TTC549 (cell line): ENCODE measurements around the gene SF3B2.
"Not testable (repeated sequence)": the region's sequence is repeated elsewhere in the genome, so short reads cannot be mapped to it uniquely, and the experiment has no call there.

Source experiments
- FAIRE-seq: peaks from 2 replicates; lab custom pipeline; 2012; peaks lifted over from hg19 to GRCh38; lab: Jason Lieb, UNC

The SF3B2 gene

GRCh38 chr11:66112041-66112491 lies 59.9 kb downstream of the SF3B2 start:
- FAIRE-seq: no peak

GRCh38 chr11:66112601-66113499 lies 60.7 kb downstream of the SF3B2 start:
- no peak for FAIRE-seq

- not testable (repeated sequence) for FAIRE-seq
These were observed 62.8 kb downstream of the SF3B2 start for GRCh38 chr11:66114957-66115356.

- FAIRE-seq: no peak
These were observed 63.6 kb downstream of the SF3B2 start for GRCh38 chr11:66115638-66116301.

- FAIRE-seq: no peak
These were observed 64.6 kb downstream of the SF3B2 start for GRCh38 chr11:66116576-66117361.

- FAIRE-seq: no peak
These were observed 66.7 kb downstream of the SF3B2 start for GRCh38 chr11:66118847-66119246.
